Measurements from ENCODE around the gene RSU1.

RSU1 gene

DNA sequence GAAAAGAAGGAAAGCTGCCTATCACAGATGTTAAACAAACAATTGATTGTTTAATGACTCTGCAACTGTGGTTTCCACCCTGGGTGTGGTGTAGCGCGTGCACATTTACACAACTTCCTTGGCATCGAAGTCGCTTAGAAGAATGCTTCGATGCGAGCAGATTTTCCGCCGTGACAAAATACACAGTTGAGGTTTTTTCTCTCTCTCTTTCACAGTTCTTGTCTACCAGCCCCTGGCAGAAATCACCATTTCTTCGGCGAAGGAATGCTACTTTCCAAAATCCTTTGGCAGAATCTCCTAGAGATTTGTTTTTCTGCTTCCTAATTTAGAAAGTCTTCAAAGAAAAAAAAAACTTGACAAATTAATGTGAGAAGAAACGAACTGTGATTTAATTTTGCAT lies 224.8 kb downstream of the RSU1 start:
- H3K4me3 ChIP-seq (ENCODE audit: low read depth, low read length): no peak overlapping the region
- TF ChIP-seq, protein P1, sequence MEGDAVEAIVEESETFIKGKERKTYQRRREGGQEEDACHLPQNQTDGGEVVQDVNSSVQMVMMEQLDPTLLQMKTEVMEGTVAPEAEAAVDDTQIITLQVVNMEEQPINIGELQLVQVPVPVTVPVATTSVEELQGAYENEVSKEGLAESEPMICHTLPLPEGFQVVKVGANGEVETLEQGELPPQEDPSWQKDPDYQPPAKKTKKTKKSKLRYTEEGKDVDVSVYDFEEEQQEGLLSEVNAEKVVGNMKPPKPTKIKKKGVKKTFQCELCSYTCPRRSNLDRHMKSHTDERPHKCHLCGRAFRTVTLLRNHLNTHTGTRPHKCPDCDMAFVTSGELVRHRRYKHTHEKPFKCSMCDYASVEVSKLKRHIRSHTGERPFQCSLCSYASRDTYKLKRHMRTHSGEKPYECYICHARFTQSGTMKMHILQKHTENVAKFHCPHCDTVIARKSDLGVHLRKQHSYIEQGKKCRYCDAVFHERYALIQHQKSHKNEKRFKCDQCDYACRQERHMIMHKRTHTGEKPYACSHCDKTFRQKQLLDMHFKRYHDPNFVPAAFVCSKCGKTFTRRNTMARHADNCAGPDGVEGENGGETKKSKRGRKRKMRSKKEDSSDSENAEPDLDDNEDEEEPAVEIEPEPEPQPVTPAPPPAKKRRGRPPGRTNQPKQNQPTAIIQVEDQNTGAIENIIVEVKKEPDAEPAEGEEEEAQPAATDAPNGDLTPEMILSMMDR (IDR thresholded peaks at IDR 0.05; ENCODE audit: insufficient read depth, low read depth, low read length, missing control alignments): no peak
- DNase-seq (ENCODE audit: low read depth): no peak

DNA sequence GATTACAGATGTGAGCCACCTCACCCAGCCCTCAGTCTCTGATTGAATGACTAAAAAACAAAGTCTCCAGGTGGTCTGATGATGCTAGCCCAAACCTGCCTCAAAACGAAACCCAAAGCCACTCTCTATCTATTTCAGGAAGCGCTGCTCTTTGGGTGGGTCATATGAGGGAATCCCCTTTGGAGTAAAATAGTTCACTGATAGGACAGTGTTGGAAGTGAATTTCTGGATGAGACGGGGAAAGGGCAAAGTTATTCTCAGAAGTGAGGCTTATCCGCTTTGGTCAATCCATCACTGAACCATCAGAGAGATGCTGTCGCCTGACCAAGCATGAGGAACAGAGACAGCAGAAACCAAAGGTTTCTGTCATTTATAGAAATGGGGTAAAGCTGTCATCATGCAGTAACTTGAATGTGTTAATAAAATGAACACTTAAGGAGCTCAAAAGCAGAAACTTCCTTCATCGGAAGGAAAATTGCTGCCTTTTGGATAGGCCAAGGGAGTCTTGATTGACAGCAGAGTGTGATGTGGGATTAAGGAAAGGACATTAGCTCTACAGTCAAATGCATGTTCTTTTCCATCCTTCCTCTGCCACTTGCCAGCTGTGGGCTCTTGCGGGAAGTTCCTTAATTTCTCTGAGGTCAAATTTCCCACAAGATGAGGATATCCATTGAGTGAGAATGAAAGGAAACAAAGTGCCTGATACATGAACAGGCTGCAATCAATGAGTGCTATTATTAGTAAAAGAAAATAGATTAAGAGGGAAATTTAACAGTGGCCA lies 230.7 kb downstream of the RSU1 start:
- peak; percentile 84 for DNase-seq (ENCODE audit: low read depth)
- TF ChIP-seq, protein P1 (IDR thresholded peaks at IDR 0.05; ENCODE audit: insufficient read depth, low read depth, low read length, missing control alignments): no peak
- H3K4me3 ChIP-seq (ENCODE audit: low read depth, low read length): peak overlapping the region; percentile 26

DNA sequence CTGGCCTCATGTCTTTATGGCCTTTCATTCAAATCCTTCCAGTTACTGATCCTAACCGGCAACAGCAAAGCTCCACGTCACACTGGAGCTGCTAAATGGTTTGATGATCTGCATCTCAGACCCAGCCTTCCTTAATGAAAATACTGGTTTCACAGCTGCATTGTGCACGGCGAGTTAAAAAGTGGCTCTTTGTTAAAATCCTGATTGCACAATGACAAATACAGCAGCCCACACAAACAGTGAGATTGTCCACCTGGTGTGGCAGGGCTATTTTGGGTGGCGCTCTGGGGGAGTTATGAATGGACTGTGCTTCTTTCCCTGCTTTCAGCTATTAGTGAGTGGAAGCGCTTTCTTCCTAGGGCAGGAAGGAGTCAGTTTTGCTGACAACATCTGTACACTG lies 232.1 kb downstream of the RSU1 start:
- TF ChIP-seq, protein P1 (IDR thresholded peaks at IDR 0.05; ENCODE audit: insufficient read depth, low read depth, low read length, missing control alignments): no peak
- H3K4me3 ChIP-seq (ENCODE audit: low read depth, low read length): no peak overlapping the region
- DNase-seq (ENCODE audit: low read depth): peak; percentile 82

DNA sequence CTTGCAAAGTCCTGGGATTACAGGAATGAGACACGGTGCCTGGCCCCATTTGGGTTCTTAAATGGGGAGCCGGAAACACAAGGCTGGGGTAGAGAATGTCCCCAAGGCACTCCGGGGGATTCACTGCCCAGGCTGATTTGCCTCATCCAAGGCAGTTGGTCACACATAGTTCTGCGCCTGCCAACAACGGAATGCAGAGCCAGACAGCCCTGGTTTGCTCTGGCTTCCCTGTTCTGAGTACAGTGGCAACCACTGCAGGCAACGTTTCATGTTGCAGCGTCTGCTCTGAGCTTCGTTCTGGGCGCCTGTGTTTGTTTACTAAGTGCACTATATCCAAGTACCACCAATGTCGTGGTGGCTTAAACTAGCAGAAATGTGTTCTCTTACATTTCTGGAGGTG lies 233.8 kb downstream of the RSU1 start:
- H3K4me3 ChIP-seq (ENCODE audit: low read depth, low read length): no peak overlapping the region
- no peak for DNase-seq (ENCODE audit: low read depth)
- TF ChIP-seq, protein P1 (IDR thresholded peaks at IDR 0.05; ENCODE audit: insufficient read depth, low read depth, low read length, missing control alignments): no peak

DNA sequence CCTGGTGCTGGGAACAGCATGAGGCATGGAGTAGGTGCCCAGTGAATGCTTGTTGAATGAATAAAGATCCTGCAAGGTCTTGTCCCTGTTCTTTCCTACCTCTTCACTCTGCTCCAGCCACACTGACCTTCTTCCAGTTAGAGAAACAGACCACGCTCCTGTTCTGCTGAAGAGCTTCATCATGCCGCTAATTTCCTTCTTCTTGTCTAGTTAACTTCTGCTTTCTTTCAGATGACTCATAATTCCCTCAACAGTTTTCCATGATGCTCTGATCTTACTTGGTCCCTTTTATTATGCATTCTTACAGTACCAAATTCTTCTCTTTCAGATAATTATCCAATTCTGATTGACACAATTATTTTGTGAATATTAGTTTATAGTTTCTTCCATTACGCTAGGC lies 236.0 kb downstream of the RSU1 start:
- TF ChIP-seq, protein P1 (IDR thresholded peaks at IDR 0.05; ENCODE audit: insufficient read depth, low read depth, low read length, missing control alignments): no peak
- no peak for DNase-seq (ENCODE audit: low read depth)

DNA sequence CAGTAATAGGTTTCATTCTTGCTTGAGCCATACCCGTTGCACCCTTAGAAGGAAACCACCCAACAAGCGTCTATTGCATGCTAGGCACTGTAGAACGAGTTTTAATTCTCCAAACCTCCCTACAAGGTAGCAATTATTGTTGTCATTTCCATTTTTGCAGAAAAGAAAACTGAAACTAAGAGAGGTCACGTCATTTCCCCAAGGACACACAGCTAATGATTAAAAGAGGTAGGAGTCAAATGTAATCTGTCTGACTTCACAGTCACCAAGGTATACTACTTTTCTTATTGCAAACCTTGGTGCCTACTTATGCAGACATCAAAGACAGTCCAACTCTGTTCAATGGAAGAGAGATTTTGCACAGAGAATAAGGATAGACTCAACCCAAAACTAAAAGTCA lies 246.5 kb downstream of the RSU1 start:
- DNase-seq (ENCODE audit: low read depth): peak; percentile 68
- TF ChIP-seq, protein P1 (IDR thresholded peaks at IDR 0.05; ENCODE audit: insufficient read depth, low read depth, low read length, missing control alignments): no peak
- H3K4me3 ChIP-seq (ENCODE audit: low read depth, low read length): peak overlapping the region; percentile 33

More for the DNA sequence above, 236.0 kb downstream of the RSU1 start:
- no peak overlapping the region for H3K4me3 ChIP-seq (ENCODE audit: low read depth, low read length)
